Chondrocyte (in vitro differentiated cells): ENCODE data around the gene ANGPTL8. TPM values are rescaled to one million over a fixed set of nuclear protein-coding genes. Genes with fewer than 3 reads are reported as not detected.

Experiments used
- DNase-seq: peaks from one replicate; pipeline ENCODE4 v3.0.0; 2021; ENCODE audit warnings: mixed read lengths, low spot score
- H3K27ac Mint-ChIP-seq: one replicate; pipeline ENCODE4 v1.8.0; 2021; ENCODE audit warnings: mild to moderate bottlenecking, moderate library complexity, mixed read lengths; ENCODE audit not compliant: unreplicated experiment
- H3K27me3 Mint-ChIP-seq: 2 replicates; pipeline ENCODE4 v1.8.0; 2021; ENCODE audit warnings: low read depth, mixed read lengths
- H3K36me3 Mint-ChIP-seq: 2 replicates; pipeline ENCODE4 v1.8.0; 2021; ENCODE audit warnings: low read depth, mixed read lengths
- H3K4me1 Mint-ChIP-seq: 2 replicates; pipeline ENCODE4 v1.8.0; 2021; ENCODE audit warnings: low read depth, mild to moderate bottlenecking, mixed read lengths
- H3K4me3 Mint-ChIP-seq: one replicate; pipeline ENCODE4 v1.8.0; 2021; ENCODE audit warnings: mild to moderate bottlenecking, moderate library complexity, mixed read lengths; ENCODE audit not compliant: unreplicated experiment
- H3K9me3 Mint-ChIP-seq: 2 replicates; pipeline ENCODE4 v1.8.0; 2021; ENCODE audit warnings: low read depth, mixed read lengths
- long read RNA-seq: library from polyadenylated mRNA; stranded (forward); transcript quantifications from one replicate; pipeline ENCODE4 v2.0.0, GENCODE V29; 2021
- total RNA-seq: library from RNA; stranded (reverse); gene quantifications from 3 replicates; pipeline ENCODE4 v1.2.1, GENCODE V29; 2021
- TF ChIP-seq, protein P1 (sequence below): fragments of 200-600 bp; sonication (generic); IDR thresholded peaks from 2 replicates; pipeline ENCODE4 v1.5.0; 2021; ENCODE audit warnings: antibody characterized with exemption, mild to moderate bottlenecking, moderate library complexity

Gene ANGPTL8, protein sequence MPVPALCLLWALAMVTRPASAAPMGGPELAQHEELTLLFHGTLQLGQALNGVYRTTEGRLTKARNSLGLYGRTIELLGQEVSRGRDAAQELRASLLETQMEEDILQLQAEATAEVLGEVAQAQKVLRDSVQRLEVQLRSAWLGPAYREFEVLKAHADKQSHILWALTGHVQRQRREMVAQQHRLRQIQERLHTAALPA
- not detected in 3 replicates for total RNA-seq
- long read RNA-seq, partial matches to known transcripts, result 0 of 1 reads
- long read RNA-seq, other reads (novel, unspliced or antisense), result 1 of 1 reads

DNA sequence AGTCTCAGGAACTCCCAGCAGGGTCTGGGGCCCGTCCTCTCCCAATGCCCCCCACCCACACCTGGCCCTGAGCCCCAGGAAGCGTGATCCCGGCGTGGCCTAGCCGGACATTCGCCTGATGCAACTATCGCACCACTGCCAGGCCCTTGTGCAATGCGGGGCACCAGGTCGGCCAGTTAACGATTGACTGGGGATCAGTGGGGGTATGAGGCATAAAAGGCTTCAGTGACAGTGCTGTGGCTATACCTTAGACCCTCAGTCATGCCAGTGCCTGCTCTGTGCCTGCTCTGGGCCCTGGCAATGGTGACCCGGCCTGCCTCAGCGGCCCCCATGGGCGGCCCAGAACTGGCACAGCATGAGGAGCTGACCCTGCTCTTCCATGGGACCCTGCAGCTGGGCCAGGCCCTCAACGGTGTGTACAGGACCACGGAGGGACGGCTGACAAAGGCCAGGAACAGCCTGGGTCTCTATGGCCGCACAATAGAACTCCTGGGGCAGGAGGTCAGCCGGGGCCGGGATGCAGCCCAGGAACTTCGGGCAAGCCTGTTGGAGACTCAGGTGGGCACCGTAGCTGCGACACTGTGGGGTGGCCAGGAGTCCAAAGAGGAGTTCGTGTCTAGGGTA, at the start of gene ANGPTL8:
ANGPTL8 (plus strand) TSS at position 243 of the 624 bp plus-strand sequence; CDS start at position 262, 19 bp downstream.
- no peak for DNase-seq
- H3K27ac Mint-ChIP-seq, result no peak within 1 kb of the TSS
- peaks cover 5% of the 10 kb centered on the region for H3K4me1 Mint-ChIP-seq
- H3K36me3 Mint-ChIP-seq, result peaks cover 13% of the 10 kb centered on the region
- no peaks in the 10 kb centered on the region for H3K9me3 Mint-ChIP-seq
- TF ChIP-seq, protein P1, sequence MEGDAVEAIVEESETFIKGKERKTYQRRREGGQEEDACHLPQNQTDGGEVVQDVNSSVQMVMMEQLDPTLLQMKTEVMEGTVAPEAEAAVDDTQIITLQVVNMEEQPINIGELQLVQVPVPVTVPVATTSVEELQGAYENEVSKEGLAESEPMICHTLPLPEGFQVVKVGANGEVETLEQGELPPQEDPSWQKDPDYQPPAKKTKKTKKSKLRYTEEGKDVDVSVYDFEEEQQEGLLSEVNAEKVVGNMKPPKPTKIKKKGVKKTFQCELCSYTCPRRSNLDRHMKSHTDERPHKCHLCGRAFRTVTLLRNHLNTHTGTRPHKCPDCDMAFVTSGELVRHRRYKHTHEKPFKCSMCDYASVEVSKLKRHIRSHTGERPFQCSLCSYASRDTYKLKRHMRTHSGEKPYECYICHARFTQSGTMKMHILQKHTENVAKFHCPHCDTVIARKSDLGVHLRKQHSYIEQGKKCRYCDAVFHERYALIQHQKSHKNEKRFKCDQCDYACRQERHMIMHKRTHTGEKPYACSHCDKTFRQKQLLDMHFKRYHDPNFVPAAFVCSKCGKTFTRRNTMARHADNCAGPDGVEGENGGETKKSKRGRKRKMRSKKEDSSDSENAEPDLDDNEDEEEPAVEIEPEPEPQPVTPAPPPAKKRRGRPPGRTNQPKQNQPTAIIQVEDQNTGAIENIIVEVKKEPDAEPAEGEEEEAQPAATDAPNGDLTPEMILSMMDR, result no peak
- H3K27me3 Mint-ChIP-seq, result no peaks in the 10 kb centered on the region
- no peak within 1 kb of the TSS for H3K4me3 Mint-ChIP-seq

DNA sequence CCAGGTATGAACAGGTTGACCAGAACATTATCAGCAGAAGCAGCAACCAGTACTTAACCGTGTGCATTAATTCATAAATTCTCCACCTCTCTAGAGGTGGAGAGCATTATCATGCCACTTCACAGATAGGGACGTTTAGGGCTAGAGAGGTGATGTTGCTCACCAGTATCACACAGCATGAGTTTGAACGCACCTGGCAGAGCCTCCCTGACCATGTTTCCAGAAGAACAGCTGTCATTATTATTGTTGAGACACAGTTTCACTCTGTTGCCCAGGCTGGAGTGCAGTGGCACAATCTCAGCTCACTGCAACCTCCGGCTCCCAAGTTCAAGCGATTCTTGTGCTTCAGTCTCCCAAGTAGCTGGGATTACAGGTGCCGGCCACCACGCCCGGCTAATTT, 48.9 kb upstream of the ANGPTL8 start:
- no peaks in the 10 kb centered on the region for H3K9me3 Mint-ChIP-seq
- peaks cover 29% of the 10 kb centered on the region for H3K36me3 Mint-ChIP-seq
- H3K4me3 Mint-ChIP-seq, result peak overlapping the region; percentile 48
- H3K27ac Mint-ChIP-seq, result peak overlapping the region; percentile 88
- DNase-seq, result no peak
- H3K4me1 Mint-ChIP-seq, result peaks cover 73% of the 10 kb centered on the region
- TF ChIP-seq, protein P1, result no peak
- no peaks in the 10 kb centered on the region for H3K27me3 Mint-ChIP-seq

DNA sequence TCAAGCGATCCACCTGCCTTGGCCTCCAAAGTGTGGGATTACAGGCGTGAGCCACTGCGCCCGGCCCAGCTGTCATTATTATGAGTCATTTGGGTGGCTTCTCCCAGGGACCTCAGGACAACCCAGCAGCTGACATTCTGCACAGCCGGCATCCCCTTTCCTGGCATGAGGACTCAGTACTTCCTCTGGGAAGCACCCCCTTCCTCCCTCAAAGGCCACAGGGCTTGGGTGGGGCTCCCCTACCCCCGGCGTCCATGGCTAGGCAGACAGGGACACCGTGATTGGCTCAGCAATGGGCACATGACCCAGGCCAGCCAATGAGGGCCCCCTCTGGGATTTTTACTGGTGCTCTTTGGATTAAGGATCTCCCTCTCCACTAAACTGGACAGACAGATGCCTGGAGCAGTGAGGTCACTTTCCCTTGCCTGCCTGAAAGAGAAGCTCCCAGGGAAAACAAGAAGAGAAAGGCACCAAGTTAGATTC, 48.1 kb upstream of the ANGPTL8 start:
- peaks cover 26% of the 10 kb centered on the region for H3K36me3 Mint-ChIP-seq
- H3K27ac Mint-ChIP-seq, result peak overlapping the region; percentile 84
- H3K4me3 Mint-ChIP-seq, result peak overlapping the region; percentile 41
- H3K27me3 Mint-ChIP-seq, result no peaks in the 10 kb centered on the region
- TF ChIP-seq, protein P1, result no peak
- H3K9me3 Mint-ChIP-seq, result no peaks in the 10 kb centered on the region
- peak; percentile 86 for DNase-seq
- peaks cover 73% of the 10 kb centered on the region for H3K4me1 Mint-ChIP-seq

DNA sequence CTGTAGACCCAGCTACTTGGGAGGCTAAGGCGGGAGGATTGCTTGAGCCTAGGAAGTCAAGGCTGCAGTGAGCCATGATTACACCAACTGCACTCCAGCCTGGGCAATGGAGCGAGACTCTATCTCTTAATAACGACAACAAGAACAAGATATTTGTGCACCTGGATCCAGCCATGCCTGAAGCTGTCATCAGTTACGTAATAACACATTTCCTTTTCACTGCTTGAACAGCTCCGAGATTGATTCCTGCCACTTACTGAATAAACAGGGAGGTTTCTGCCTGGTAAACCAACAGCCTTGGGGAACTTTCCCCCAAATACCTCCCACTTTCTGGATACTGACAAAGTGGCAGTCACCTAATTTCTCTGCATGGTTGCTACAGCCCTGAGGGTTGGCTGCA, 47.5 kb upstream of the ANGPTL8 start:
- DNase-seq, result no peak
- peaks cover 21% of the 10 kb centered on the region for H3K36me3 Mint-ChIP-seq
- H3K9me3 Mint-ChIP-seq, result no peaks in the 10 kb centered on the region
- peak overlapping the region; percentile 41 for H3K4me3 Mint-ChIP-seq
- H3K27ac Mint-ChIP-seq, result peak overlapping the region; percentile 84
- peaks cover 70% of the 10 kb centered on the region for H3K4me1 Mint-ChIP-seq
- TF ChIP-seq, protein P1, result no peak
- no peaks in the 10 kb centered on the region for H3K27me3 Mint-ChIP-seq
